HG03108 (cell line): ENCODE measurements around the gene NUMBL.

Experiments used
- ATAC-seq: cut with Tn5 transposase; IDR thresholded peaks from one replicate; pipeline ENCODE4 v1.9.1; 2021; ENCODE audit warnings: moderate library complexity; ENCODE audit not compliant: unreplicated experiment

Gene NUMBL

DNA sequence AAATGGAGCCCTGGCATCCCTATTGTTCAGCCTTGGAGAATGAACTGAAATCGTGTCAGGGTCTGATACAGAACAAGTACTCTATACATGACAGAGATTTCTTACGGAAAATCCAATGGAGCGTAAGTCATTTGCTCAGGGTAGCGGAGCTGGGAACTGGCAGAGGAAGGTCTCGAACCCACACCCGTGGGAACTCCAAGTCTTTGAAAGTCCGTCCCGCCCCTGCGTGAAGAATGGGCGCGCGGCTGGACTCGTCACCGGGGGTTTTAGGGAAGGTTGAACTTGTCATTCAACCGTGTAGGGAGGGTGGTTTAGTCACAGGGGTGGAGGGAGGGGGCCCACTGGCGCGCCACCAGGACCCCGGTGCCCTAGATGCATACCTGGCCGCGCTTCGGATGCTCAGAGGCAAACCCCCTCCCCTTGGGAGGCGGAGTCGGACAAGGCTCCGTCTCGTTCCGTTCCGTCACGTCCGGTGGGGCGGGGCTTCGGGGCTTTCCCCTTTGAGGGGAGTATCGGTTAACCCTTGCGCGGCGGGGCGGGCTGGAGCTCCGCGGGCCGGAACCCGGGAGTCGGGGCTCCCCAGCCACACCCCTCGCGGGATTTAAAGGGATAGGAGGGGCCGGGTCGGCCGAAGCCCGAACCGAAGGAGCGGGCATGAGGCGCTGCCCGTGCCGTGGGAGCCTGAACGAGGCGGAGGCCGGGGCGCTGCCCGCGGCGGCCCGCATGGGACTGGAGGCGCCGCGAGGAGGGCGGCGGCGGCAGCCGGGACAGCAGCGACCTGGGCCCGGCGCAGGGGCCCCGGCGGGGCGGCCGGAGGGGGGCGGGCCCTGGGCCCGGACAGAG, 26.3 kb upstream of the NUMBL start, which contains the start of the genes COQ8B and ITPKC:
Gene COQ8B (minus strand): TSS at position 405 of the 843 bp plus-strand sequence. CDS start 2,254 bp downstream, outside the sequence.
Gene ITPKC (plus strand): TSS at position 631 of the 843 bp plus-strand sequence. CDS start 24 bp downstream, at position 655.
- peak; percentile 64 for ATAC-seq

DNA sequence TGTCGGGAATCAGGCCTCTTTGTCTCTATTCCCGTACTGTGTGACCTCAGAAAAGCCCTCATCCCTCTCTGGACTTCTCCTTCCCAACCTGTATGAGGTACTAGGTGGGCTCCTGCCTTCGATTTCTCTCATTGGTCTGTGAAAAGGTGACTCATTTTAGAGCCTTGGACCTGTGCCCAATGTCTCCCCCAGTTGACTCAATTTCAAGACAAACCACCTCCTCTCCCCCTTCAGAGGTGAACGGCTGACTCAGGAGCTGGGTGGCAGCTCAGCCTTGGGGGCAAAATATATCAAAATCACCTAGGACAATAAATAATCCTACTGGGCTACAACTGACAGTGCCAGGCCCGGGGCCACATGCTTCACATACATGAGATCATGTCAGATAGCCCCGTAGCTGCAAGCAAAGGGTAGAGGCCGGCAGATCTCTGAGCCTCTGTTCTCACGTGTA, 25.6 kb upstream of the NUMBL start:
- ATAC-seq = no peak

DNA sequence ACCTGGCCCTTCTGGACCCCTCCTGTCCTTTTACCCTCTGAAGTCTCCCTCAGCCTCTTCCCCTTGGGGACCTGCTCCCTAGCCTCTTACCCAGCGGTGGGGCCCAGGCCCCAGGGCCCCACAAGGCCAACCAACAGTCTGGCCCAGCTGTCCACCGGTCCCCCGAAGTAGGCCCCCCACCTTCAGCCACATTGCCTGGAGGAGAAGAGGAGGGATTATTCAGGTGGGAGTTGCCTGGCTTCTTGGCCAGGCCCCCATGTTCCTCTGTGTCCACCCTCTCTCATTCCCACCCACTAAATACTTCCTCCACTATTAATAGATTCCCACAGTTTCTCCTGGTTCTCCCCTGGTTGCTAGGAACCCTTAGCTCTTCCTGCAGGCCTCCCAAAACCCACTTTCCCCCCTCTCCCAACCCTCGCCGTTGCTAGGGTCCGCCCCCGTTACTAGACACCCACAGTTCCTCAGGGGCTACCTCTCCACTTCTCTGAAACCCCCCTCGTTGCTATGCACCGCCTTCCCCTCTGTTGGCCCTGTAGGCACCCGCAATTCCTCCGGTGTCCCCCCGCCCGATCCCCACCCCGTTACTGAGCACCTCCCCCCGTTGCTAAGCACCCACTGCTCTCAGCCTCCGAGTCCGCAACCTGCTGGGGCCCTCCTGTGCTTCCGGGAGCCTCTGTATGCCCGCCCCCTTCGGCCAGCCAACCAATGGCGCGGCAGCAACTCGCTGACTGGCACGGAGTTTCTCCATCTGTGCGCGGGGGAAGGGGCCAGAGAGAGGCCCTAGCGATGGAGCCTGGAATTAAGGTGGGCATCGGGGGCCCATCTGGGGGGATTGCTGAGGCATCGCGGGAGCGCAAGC, 24.2 kb upstream of the NUMBL start:
- peak; percentile 58 for ATAC-seq

DNA sequence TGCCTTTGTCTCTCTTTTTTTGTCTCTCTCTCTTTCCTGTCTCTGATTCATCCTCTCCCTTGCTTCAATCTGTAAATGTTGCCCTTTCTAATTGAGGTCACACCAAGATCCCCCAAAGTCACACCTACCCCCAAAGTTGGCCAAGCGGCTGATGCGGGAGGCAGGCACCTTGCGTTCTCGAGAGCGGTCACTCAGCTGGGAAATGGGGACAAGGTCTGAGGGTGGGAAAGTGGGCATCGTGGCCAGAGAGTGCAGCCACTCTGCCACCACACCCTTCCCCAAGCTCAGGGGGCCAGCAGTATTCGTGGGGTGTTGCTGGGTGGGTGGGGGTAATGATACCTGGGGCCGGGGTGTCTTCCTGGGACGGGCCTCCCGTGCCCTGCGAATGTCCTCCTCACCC, 23.5 kb upstream of the NUMBL start:
- ATAC-seq = no peak

DNA sequence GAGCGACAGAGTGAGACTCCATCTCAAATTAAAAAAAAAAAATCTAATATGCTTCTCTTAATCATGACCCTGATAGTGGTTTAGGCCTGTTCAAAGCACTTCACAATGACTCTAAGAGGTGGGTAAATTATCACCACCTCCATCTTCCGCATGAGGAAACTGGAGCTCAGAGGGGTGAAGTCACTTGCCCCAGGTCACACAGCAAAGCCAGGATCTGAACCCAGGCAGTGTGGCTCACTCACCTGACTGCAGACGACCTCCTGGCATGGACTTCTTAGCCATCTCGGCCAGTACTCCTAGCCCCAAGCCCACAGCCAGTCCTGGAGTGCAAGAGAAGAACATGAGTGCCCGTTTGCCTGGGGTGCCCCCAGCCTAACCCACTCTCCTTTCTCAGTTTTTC, 19.4 kb upstream of the NUMBL start:
- no peak for ATAC-seq

DNA sequence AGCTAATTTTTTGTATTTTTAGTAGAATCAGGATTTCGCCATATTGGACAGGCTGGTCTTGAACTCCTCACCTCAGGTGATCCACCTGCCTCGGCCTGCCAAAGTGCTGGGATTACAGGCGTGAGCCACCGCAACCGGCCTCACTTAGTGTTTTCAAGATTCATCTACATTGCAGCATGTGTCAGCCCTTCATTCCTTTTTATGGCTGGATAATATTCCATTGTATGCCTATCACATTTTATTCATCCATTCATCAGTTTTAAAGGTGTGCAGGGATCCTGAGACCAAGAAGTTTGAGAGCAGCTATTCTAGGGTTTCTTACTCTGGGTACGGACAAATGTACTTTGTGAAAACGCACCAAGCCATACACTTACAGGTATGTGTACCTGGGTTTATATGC, 17.2 kb upstream of the NUMBL start:
- no peak for ATAC-seq

DNA sequence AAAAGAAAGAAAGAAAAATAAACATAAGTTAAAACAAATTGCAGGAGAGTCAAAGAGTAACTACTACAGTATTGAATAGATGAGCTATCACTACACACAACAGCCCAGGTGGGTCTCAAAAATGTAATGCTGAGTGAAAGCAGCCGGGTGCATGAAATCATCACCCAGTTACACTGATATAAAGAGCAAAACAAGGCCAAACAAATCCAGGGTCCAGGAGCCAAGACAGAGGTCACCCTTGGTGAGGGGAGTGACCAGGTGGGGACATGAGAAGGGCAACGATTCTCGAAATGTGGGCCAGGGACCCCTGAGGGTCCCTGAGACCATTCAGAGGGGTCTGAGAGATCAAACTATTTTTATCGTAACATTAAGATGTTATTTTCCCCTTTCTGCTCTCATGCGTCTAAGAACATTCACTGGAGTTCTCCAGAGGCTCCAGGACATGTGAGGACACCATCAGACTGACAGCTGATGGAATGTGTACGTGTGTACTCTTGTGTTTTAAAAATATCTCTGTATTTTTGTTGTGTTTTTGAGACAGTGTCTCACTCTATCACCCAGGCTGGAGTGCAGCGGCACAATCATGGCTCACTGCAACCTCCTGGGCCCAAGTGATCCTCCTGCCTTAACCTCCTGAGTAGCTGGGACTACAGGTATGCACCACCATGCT, 15.6 kb upstream of the NUMBL start:
- no peak for ATAC-seq

DNA sequence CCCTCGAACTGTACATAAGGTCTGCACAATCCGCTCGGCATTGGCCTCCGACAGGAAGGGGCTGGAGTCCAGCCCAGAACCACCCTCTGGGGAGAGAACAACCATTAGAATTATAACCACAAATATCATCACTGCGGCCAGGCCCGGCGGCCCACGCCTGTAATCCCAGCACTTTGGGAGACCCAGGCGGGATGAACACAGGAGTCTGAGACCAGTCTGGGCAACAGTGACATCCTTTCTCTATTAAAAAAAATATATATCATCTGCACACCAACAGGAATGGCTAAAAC, 14.9 kb upstream of the NUMBL start:
- ATAC-seq = no peak

DNA sequence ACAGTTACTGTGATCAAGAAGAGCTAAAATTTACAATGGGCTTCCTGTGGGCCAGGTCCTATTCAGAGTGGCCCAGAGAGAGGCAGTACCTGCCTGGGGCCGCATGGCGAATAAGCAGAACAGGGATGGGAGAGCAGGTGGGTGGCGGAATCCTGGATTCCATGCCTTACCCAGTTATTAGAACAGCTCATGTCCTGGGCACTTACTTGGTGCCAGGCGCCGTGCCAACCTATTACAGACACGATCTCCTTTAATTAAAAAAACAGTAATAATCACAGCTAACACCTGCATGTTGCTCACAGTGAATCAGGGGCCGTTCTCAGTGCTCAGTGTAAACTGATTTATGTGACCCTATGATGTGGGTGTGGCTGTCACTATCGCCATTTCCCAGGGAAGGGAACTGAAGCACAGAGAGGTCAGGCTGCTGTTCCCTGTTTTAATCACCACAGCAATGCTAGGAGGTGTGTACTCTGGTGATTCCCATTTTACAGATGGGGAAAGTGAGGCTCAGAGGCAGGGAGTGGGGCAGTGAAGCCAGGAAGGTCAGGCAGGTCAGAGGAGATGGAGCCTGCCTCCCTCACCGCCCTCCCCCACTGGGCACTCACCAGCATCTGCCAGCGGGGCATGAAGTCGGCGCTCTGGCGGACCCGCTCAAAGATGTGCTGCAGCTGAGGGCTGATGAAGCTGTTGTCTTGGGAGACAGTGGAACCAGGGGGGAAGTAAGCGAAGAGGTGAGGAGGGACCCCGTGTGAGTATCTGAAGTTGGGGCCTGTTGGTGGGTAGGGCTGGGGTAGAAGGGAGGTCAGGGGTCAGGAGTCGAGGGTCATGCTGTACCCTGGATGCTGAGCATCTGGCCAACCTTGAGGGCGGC, 14.3 kb upstream of the NUMBL start:
- no peak for ATAC-seq

DNA sequence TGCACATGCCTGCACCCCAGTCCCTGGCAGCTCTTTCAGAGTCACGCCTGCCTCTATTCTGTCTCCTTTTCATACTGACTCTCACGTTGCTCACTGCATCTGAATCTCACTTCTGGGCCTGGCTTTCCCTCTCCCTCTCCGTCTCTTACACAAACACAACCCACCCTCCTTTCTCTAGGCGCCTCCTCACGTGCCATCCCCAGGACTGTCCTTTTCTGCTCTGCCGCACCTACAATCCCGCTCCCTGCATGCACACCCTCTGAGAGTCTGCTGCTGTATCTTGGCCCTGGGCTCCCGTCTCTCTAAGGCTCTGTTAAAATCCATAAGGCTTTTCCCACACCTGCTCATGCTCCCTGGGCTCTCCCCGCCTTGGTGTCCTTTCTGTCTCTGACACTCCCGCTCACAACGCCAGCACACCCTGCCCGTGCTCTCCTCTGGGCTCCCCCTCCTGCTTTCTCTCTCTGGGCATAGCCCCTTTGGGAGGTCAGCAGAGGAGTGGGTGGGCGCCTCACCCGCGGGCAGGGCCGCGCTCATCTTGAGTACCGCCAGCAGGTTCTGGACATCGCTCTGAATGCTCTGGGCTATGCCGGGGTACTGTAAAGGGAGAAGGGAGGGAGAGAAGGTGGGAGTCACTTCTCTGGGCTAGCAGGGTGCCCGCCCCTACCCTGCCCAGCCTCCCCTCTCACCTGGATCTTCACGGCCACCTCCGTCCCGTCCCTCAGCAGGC, 12.7 kb upstream of the NUMBL start:
- no peak for ATAC-seq

DNA sequence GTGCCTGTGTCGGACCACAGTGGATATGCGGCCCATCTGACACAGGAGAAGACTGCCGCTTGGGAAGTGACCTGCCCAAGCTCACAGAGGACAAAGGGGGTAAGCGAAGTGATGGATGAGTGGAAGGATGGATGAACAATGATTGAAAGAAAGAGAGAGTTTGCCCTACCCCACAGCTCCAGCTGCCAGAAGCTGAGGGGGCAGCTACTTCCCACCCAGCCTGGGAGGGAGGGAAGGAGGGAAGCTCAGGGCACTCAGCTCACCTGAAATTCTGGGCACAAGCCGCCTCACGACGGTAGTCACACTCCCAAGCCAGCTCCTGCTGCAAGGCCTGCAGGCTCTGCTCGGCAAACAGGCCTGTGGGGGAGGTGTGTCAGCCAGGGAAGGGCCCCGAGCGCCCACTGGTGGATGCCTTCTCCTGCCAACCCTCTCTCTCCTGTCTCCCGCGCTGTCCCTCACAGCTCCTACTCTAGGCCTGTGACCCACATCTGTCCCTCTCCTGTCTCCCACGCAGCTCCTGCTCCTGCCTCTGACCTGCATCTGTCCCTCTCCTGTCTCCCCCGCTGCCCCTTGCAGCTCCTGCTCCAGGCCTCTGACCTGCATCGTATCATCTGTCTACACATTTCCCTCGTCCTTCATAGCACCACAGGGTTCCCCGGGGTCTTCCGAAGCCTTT, 12.0 kb upstream of the NUMBL start:
- no peak for ATAC-seq

DNA sequence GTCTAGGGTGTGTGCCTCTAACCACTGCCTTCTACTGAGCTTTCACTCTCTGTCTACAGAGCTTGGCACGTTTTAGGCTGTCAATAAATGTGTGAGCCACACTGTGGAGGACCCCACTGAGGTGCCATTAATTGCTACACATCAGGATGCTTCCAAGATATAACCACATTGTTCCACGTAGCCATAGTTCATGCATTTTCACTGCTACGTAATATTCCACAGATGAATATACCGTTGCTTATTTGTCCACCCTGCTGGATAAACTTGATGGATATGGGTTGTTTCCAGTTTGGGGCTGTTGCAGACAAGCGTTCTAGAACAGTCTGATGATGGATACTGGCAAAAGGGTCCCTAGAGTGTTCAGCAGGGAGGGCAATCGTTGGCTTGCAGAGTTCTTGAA, 11.3 kb upstream of the NUMBL start:
- ATAC-seq = no peak

DNA sequence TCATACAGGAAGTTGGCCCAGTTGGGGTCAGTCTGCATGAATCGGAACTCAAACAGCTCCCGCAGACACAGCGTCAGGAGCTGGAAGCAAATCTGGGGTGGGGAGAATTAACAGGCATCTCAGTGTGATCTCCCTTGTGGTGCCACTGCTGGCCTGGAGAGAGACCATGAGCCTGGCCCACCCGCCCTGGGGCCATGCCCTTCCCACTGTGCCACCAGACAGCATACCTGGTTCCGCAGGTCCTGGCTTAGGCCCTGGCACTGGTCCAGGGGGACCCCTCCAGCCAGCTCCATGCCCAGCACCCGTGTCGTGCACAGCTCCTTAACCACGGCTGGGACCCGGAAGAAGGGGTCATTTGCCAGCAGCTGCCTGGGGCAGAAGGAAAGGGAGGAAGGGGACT, 9.6 kb upstream of the NUMBL start:
- ATAC-seq = no peak

DNA sequence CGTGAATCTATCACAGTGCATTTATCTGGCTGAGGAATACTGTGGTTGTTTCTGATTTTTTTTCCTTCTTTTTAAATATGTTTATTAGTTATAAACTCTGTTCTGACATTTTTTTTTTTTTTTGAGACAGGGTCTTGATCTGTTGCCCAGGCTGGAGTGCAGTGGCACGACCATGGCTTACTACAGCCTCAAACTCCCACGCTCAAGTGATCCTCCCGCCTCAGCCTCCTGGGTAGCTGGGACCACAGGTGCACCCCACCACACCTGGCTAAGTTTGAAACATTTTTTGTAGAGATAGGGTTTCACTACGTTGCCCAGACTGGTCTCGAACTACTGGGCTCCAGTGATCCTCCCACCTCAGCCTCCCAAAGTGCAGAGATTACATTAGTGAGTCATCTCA, 6.6 kb upstream of the NUMBL start:
- ATAC-seq = no peak

DNA sequence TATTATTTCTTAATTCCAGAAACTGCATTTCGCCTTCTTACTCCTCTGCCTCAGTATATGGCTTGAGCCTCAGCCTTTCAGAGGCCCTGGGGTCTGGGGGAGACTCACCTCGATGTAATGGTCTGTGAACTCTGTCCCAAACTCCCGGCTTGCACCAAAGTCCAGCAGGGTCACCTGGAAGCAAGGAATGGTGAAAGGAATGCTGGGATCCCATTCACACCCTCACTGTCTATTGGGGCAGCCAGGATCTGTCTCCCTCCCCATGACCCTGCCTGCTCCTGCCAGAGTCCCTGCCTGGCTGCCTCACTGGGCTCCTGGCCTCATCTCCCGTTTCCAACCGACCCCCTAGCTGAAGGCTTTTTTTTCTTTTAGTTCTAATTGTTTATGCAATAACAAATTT, 5.4 kb upstream of the NUMBL start:
- no peak for ATAC-seq

DNA sequence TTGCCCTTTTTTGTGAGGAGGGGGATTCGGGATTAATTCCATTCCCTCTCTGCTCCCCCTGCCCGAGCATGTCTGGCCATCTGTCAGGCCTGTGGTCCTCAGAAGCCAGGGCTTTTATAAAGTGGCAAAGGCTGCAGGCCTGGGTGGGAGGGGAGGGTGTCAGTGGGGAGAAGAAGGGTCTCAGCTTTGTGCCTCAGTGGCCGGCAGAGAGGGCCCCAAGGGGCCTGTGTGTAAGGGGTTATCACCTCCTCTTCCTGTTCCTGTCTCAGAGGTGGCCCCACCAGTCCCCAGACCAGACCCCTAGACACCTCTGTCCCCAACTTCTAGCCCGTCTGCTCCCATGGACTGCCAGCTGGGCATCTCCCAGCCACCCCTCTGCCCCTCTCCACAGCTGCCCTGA, 3.4 kb upstream of the NUMBL start:
- ATAC-seq = no peak

DNA sequence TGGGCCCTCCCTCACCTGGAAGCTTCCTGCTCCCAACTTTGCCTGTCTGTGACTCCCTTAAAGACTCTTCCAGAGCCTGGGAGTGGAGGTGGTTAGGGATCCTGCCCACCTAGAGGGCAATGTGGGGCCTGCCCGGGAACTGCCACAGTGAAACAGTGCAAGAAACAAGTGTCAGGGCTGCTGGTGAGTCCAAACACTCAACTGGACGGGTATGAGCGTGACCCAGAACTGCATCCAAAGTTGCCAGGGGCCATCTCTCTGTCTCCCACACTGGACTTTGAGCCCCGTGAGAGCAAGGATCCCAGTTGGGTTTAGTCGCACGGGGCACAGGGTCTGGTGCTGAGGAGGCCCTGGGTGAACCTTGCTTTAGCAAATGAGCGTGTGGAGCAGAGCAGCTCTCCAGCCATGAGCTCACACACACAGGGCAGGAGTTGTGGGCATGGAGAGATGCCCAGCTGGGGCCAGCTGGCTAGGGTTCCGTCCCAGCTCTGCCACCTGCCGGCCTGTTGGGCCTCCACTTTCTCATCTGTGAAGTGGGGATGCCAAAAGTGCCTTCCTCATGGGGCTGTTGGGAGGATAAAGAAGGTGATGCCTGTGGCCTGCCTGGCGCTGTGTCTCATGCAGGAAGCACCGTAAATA, 2.8 kb upstream of the NUMBL start:
- ATAC-seq = no peak

DNA sequence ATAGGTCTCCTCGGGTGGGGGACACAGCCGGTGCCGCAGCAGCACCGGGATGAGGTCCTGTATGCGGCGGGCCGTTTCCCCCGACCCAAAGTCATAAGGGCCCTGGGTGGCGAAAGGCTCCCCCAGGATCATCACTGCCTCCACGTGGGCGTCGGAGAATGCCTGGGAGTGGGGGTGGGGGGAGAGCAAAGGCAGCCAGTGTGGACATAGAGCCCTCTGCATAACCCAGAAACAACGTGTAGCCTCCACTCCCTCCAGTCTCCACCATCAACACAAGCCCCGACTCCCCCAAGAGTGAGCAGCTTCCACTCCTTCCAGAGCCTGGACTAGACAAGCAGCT, 1.7 kb upstream of the NUMBL start:
- ATAC-seq = no peak
